HG03060 (cell line): ENCODE measurements around the gene NAGS.
"Not testable (repeated sequence)": the region's sequence is repeated elsewhere in the genome, so short reads cannot be mapped to it uniquely, and the experiment has no call there.

Source experiments
- ATAC-seq: cut with Tn5 transposase; IDR thresholded peaks from one replicate; pipeline ENCODE4 v1.9.1; 2021; ENCODE audit warnings: low read depth, moderate number of reproducible peaks; ENCODE audit not compliant: unreplicated experiment

The NAGS gene

GRCh38 chr17:43983515-43984411 is 20.7 kb upstream of the NAGS start:
- ATAC-seq = no peak

DNA sequence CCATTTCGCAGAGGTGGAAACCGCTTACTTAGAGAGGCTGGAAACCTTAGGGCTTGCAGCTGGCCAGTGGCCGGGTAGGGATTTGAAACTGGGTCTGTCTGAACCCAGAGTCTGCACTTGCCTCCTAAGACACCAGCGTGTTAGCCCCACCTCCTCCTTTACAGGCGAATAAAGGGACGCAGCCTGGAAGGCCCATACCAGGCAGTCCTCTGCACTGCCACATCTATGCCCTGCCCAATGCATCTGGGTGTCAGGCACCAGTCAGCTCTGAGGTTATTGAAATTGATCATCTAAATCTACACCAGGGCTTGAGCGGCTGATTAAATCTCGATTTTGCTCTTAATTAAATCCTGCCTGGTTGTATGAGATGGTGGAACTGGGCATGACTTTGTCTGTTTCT is 19.9 kb upstream of the NAGS start:
- ATAC-seq = no peak

GRCh38 chr17:43986225-43986981 is 18.0 kb upstream of the NAGS start:
- ATAC-seq = no peak

- ATAC-seq = no peak
These were observed 17.0 kb upstream of the NAGS start for GRCh38 chr17:43987131-43988021.

DNA sequence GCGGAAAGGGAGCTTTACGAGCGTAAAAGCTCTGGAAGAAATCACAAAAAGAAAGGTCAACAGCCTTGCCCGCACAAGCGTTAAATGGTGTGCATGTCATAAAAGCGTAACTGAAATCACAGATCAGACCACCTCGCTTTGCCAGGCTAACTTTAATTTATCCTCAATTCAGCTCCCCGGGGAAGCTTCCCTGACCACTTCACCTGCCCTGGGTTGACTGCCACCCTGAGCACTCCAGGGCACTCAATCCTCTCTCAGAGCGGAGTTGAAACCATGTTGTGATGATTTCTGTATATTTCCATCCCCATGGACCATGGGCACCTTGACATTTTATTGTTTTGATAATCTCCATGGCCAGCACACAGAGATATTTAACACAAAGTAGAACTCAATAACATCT is 16.1 kb upstream of the NAGS start:
- no peak for ATAC-seq

GRCh38 chr17:43992641-43993040 is 11.8 kb upstream of the NAGS start:
- no peak for ATAC-seq

- no peak for ATAC-seq
These were observed 9.9 kb upstream of the NAGS start for GRCh38 chr17:43994272-43995149.

DNA sequence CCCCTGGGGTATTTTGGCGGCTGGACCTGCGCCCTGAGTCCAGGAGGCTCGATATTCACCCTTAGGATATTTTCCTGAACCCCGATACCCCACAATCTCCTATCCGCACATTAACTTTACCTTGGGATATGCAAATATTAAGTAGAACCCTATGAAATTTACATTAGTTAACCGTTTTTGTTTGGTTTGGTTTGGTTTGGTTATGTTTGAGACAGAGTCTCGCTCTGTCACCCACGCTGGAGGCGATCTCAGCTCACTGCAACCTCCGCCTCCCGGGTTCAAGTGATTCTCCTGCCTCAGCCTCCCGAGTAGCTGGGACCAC is 9.3 kb upstream of the NAGS start:
- ATAC-seq = no peak

GRCh38 chr17:43997180-43997579 is 7.2 kb upstream of the NAGS start:
- not testable (repeated sequence) for ATAC-seq

DNA sequence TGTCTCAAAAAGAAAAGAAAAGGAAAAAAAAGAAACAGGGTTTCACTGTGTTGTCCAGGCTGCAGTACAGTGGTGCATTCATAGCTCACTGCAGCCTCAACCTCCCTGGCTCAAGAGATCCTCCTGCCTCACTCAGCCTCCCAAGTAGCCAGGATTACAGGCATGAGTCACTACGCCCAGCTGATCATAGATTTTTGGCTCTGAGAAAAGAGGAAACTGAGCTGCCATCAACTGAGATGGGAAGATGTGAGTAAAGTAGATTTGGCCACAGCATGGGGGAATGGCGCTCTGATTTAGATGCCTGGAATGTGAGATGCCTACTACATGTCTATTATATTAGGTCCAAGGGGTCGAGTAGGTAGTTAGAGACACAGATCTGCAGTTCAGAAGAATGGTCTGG is 5.9 kb upstream of the NAGS start:
- ATAC-seq = no peak

DNA sequence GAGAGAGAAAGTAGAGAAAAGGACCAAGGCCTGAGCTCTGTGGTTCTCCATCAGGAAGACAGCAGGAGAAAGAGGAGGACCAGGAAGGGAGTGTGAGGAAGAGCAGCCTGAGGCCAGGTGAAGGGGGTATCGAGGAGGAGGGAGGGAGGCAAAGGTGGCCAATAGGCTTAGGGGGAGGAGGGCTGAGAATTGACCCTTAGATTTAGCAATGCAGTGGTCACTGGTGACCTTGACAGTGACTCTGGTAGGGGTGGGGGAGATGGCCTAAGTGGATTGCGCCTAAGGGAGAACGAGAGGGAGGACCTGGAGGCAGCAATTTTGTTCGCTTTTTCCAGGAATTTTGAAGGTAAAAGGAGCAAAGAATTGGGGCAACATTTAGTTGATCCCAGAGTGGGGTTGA is 5.4 kb upstream of the NAGS start:
- ATAC-seq = no peak

DNA sequence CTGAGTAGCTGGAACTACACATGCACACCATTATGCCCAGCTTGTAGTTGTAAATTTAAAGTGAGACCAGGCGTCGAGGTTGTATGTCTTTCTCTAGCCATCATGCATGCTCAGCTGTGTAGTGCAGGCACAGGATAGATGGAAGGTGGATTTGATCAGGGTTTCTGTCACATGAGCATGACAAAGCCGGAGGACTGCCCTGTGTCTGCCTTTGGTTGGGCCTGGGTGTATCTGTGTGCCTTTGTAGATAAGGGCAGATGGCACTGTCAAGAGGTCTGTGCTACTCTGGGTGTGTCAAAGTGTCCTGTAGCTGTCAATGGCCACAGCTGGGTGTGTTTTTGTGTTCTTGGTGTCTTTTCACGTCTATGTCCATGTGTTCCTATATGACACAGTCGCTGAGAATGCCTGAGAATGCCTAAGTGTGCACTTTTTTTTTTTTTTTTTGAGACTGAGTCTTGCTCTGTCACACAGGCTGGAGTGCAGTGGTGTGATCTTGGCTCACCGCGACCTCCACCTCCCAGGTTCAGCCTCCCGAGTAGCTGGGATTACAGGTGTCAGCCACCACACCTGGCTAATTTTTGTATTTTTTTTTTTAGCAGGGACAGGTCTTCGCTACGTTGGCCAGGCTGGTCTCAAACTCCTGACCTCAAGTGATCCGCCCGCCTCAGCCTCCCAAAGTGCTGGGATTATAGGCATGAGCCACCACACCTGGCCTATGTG is 4.1 kb upstream of the NAGS start:
- no peak for ATAC-seq

DNA sequence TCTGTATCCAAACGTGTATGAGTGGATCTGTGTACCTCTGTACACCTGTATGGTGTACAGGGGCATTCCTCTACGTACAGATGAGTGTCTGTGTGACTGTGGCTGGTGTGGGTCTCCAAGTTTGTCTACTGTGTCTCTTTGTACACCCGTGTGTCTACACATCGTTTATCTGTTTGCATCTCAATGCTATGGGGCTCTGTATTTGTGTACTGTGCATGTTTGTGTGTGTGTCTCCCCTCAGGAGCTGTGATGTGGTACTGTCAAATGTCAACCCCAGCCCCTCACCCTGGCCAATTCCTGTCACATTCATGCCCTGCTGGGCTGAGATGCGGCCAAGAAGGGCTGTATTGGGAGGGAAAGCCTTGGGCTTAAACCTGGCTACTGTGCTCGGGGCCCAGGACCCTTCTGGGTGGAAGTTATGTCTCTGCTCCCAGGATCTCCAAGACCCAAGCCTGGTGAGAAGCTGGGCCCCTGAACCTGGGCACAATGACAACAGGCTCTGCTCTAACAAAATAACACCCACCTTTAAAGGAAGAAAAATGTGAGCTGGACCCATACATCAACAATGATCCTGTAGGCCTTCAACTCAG is 3.5 kb upstream of the NAGS start:
- no peak for ATAC-seq

- ATAC-seq = no peak
These were observed 2.9 kb upstream of the NAGS start for GRCh38 chr17:44001461-44001920.

DNA sequence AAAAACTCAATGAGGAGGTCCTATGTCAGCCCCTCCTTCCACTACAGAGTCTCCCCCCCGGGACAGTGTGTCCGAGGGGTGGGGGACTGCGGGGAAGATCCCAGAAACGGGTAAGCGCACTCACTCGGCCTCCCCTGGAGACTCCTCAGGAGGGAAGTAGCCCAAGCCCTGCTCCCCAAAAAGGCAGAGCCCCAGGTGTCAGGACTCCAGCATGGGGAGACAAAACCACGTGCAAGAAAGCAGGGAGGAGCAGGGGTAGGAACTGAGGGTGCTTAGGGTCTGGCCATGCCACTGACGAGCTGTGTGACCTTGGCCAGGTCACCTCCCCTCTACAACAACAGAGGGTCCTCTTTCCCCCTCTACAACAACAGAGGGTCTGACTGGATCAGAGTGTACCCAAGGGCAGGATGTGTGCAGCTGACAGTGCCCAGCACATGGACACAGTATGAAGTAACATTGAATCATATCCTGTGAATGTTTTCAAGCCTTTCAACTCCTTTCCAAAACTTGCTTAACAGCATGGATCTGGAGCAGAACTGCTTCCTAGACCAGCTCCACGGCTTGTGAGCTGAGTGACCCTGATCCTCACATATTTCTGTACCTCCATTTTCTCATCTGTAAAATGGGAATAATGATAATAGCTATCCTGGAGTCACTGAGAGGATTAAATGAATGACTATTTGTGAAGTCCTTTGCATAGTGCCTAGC is 2.1 kb upstream of the NAGS start:
- no peak for ATAC-seq

DNA sequence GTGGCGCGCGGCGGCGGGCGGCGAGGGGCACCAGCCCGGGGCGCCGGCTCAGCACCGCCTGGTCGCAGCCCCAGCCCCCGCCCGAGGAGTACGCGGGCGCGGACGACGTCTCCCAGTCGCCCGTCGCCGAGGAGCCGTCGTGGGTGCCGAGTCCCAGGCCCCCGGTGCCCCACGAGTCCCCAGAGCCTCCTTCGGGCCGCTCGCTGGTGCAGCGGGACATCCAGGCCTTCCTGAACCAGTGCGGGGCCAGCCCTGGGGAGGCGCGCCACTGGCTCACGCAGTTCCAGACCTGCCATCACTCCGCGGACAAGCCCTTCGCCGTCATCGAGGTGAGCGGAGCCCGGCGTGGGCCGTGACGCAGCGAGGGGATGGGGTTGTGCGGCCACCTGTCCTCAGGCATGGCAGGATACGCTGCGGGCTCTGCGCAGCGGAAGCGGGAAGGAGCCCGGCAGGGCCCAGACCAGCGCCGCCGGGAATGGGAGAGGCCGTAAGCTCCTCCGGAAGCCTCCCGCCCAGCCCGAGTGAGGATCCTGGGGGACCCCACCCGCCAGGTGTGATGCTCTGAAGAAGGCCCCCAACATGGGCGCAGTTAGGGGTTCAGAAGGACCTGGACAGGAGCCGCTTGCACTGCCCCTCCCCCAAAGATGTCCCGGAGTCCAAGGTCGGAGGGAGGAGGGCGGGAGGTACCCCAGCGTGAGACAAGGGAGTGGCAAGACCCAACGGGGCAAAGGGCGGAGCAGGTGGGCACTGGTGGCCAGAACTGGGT is 522 bp downstream of the NAGS start:
- ATAC-seq = no peak

DNA sequence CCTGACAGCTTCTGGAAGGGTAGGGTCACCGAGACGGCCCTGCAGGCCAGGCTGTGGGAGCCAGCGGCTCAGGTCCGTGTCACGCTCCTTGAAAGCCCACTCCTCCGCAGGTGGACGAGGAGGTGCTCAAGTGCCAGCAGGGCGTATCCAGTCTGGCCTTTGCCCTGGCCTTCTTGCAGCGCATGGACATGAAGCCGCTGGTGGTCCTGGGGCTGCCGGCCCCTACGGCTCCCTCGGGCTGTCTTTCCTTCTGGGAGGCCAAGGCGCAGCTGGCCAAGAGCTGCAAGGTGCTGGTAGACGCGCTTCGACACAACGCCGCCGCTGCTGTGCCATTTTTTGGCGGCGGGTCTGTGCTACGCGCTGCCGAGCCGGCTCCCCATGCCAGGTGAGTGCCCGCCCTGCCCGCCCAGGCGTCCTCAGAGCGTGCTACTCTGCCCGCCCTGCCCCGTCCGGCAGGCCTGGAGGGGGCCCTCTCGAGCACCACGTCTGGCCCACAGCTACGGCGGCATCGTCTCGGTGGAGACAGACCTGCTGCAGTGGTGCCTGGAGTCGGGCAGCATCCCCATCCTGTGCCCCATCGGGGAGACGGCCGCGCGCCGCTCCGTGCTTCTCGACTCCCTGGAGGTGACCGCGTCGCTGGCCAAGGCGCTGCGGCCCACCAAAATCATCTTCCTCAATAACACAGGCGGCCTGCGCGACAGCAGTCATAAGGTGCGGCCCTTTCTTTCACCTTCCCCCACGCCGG is 1.3 kb downstream of the NAGS start:
- no peak for ATAC-seq
